Measurements from ENCODE around the gene NELFCD. TPM values are rescaled to one million over a fixed set of nuclear protein-coding genes. Genes with fewer than 3 reads are reported as not detected.

Gene NELFCD
- total and polyA plus RNA-seq, 9 of the 15 experiments (the other 6 are each of a cell fraction or from before 2014, with no cell fraction given) = 11.7 to 163 (median 96.5) TPM

DNA sequence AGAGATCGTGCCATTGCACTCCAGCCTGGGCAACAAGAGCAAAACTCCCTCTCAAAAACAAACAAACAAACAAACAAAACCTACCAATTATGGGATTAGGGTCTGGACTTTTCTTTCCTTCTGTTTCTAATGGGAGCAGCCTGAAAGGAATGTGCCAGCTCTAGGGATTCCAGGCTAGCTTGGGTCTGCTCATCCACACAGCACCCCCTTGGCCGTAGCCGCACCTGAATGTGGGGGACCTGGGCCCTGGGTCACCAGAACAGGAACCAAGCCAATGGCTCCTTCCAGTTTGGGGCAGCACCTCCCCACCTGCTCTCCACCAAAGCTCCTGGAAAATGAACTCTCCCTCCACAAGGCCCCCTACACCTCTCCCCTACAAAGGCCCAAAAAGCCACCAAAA lies 19.3 kb downstream of the NELFCD start:
- Histone ChIP-seq H3K4me3 (no peak overlapping the region), H3K79me2 (ENCODE audit: control insufficient read depth, insufficient read depth, low read length) (peaks cover 21% of the 10 kb centered on the region), H3K9me1 (ENCODE audit: control insufficient read depth, insufficient read depth, low read length) (no peaks in the 10 kb centered on the region), H3K36me3 (ENCODE audit: control insufficient read depth, insufficient read depth, low read length) (peaks cover 84% of the 10 kb centered on the region), H2AFZ (ENCODE audit: low read depth, low read length) (no peak overlapping the region), H3K27ac (ENCODE audit: extremely low read depth, low read depth, low read length) (no peak overlapping the region), H3K9ac (ENCODE audit: insufficient read depth in 1 of 2, low read depth in 2 of 2, low read length in 2 of 2) (no peak overlapping the region), H3K4me1 (replicated peaks in 1 of 2; ENCODE audit: control insufficient read depth in 2 of 2, insufficient read depth in 2 of 2, low read length in 2 of 2) (peaks cover 8 to 47% of the 10 kb centered on the region in 2 experiments; a peak in 4 of 5 replicates), H4K20me1 (replicated peaks; ENCODE audit: control insufficient read depth, insufficient read depth, low read length) (peaks cover 2% of the 10 kb centered on the region), H3K4me2 (ENCODE audit: insufficient read depth, low read length) (no peak overlapping the region), H3K27me3 (ENCODE audit: control insufficient read depth in 2 of 2, insufficient read depth in 2 of 2, low read length in 2 of 2) (no peaks in the 10 kb centered on the region), H3K9me3 (replicated peaks; ENCODE audit: control insufficient read depth, insufficient read depth, low read depth, low read length) (no peaks in the 10 kb centered on the region)
- no peak for DNase-seq (ENCODE audit: extremely low read depth in 1 of 4, low spot score in 3 of 4)
- ATAC-seq = no peak
- no peak for TF ChIP-seq SIX5 (IDR thresholded peaks at IDR 0.05; ENCODE audit: borderline replicate concordance in 1 of 2, insufficient read depth in 1 of 2, low read depth in 1 of 2, low read length in 2 of 2)
- POLR2A ChIA-PET = interaction anchor here (1.1 kb wide), 1 partner anchor 21 kb away, joined by 3 read pairs; no protein-coding TSS in a partner anchor
- intact Hi-C loops (cut with micrococcal nuclease) = no loop called here
- FAIRE-seq = no peak
- in situ Hi-C loops (cut with MboI) = no loop called here
- 76% methylated on average over 3 of the region's 3 CpGs for WGBS (ENCODE audit: insufficient coverage, low coverage, missing lambda C conversion rate)
- no TSS peak for BruUV-seq (replicated peaks)
- CTCF ChIA-PET (ENCODE audit: low intra/inter-chr PET ratio) = no interaction called here

GRCh38 chr20:59001068-59001448 lies 20.0 kb downstream of the NELFCD start:
- Histone ChIP-seq H3K4me1 (replicated peaks in 1 of 2; ENCODE audit: control insufficient read depth in 2 of 2, insufficient read depth in 2 of 2, low read length in 2 of 2) (peaks cover 15 to 50% of the 10 kb centered on the region in 2 experiments), H3K9me3 (replicated peaks; ENCODE audit: control insufficient read depth, insufficient read depth, low read depth, low read length) (no peaks in the 10 kb centered on the region), H3K79me2 (ENCODE audit: control insufficient read depth, insufficient read depth, low read length) (peaks cover 28% of the 10 kb centered on the region), H3K4me2 (ENCODE audit: insufficient read depth, low read length) (no peak overlapping the region), H3K4me3 (no peak overlapping the region), H2AFZ (ENCODE audit: low read depth, low read length) (no peak overlapping the region), H3K9me1 (ENCODE audit: control insufficient read depth, insufficient read depth, low read length) (peaks cover 4% of the 10 kb centered on the region), H3K27ac (ENCODE audit: extremely low read depth, low read depth, low read length) (no peak overlapping the region), H3K27me3 (ENCODE audit: control insufficient read depth in 2 of 2, insufficient read depth in 2 of 2, low read length in 2 of 2) (no peaks in the 10 kb centered on the region), H4K20me1 (replicated peaks; ENCODE audit: control insufficient read depth, insufficient read depth, low read length) (peaks cover 2% of the 10 kb centered on the region), H3K36me3 (ENCODE audit: control insufficient read depth, insufficient read depth, low read length) (peaks cover 82% of the 10 kb centered on the region), H3K9ac (ENCODE audit: insufficient read depth in 1 of 2, low read depth in 2 of 2, low read length in 2 of 2) (no peak overlapping the region; a peak in 1 of 4 replicates)
- TF ChIP-seq ILF3 (IDR thresholded peaks at IDR 0.05; ENCODE audit: borderline replicate concordance) = no peak
- 0 out of 2 replicates have a peak, but pooled peaks have one; percentile 7 for TF ChIP-seq POLR2G (IDR thresholded peaks at IDR 0.05; ENCODE audit: low read depth, low read length)
- CTCF ChIA-PET (ENCODE audit: low intra/inter-chr PET ratio) = no interaction called here
- BruUV-seq (replicated peaks) = no TSS peak
- in situ Hi-C loops (cut with MboI) = no loop called here
- intact Hi-C loops (cut with micrococcal nuclease) = no loop called here
- FAIRE-seq = no peak
- ATAC-seq = no peak
- POLR2A ChIA-PET = interaction anchor here (1.0 to 1.1 kb wide), 2 partner anchors 27 to 109 kb away, joined by 3 to 5 read pairs; no protein-coding TSS in a partner anchor
- DNase-seq (ENCODE audit: extremely low read depth in 1 of 4, low spot score in 3 of 4) = no peak
- 88% methylated on average over 13 of the region's 13 CpGs for WGBS (ENCODE audit: insufficient coverage, low coverage, missing lambda C conversion rate)
